Gastroesophageal sphincter (tissue), 4 donors: ENCODE measurements around the gene XRCC5. TPM values are rescaled to one million over a fixed set of nuclear protein-coding genes. Genes with fewer than 3 reads are reported as not detected.
"Not testable (repeated sequence)": the region's sequence is repeated elsewhere in the genome, so short reads cannot be mapped to it uniquely, and the experiment has no call there.

Experiments
- ATAC-seq: fragments of 150-250 bp; one replicate; pipeline ENCODE4 v1.9.1; 2016; ENCODE audit warnings: mild to moderate bottlenecking, moderate library complexity
- H3K27ac ChIP-seq, 4 donors: fragments of 200-600 bp; sonication (generic) in 3 of 4; 1 replicate in 3 of 4; 2 replicates in 1 of 4; pipeline ENCODE4 v1.5.1; 2016 to 2019
- H3K27me3 ChIP-seq: fragments of 200-600 bp; sonication (generic); one replicate; pipeline ENCODE4 v1.5.1; 2019
- H3K36me3 ChIP-seq, 2 donors: fragments of 200-600 bp; sonication (generic); one replicate each; pipeline ENCODE4 v1.5.1; 2019; ENCODE audit warnings: control low read depth in 1 of 2
- H3K4me1 ChIP-seq, 3 donors: fragments of 200-600 bp; sonication (generic); 1 replicate in 2 of 3; 2 replicates in 1 of 3; pipeline ENCODE4 v1.5.1; 2016 to 2019; ENCODE audit warnings: control low read depth in 2 of 3
- H3K4me3 ChIP-seq, 2 donors: fragments of 200-600 bp; sonication (generic); one replicate each; pipeline ENCODE4 v1.5.1; 2019; ENCODE audit warnings: mild to moderate bottlenecking in 1 of 2, moderate library complexity in 1 of 2
- H3K9me3 ChIP-seq, 3 donors: fragments of 200-600 bp; sonication (generic); one replicate each; pipeline ENCODE4 v1.5.1; 2017 to 2019; ENCODE audit warnings: control low read depth in 2 of 3
- CTCF ChIP-seq, 4 experiments: fragments of 200-600 bp in 2 of 4; fragments of 450-650 bp in 2 of 4; sonication (generic) in 1 of 4; IDR thresholded peaks; one replicate each; pipeline ENCODE4 v1.5.1; 2017 to 2019; ENCODE audit warnings: antibody characterized with exemption in 4 of 4, mild to moderate bottlenecking in 2 of 4, moderate library complexity in 2 of 4
- EP300 ChIP-seq: sonication (generic); formaldehyde crosslinking; IDR thresholded peaks from one replicate; pipeline ENCODE4 v1.6.1; 2017; ENCODE audit warnings: antibody characterized with exemption, mild to moderate bottlenecking
- POLR2A ChIP-seq, 2 donors: fragments of 450-650 bp; IDR thresholded peaks; one replicate each; pipeline ENCODE4 v1.6.1; 2017; ENCODE audit warnings: antibody characterized with exemption in 2 of 2, mild to moderate bottlenecking in 2 of 2, moderate library complexity in 1 of 2
- POLR2AphosphoS5 ChIP-seq: sonication (generic); formaldehyde crosslinking; IDR thresholded peaks from one replicate; pipeline ENCODE4 v1.6.1; 2017; ENCODE audit warnings: antibody characterized with exemption
- WGBS, 2 donors: methylation state at CpG; one replicate each; pipeline ENCODE4 v1.1.5; 2018; ENCODE audit warnings: low coverage in 1 of 2; 5-methylcytosine and 5-hydroxymethylcytosine counted together
- total RNA-seq, 4 donors: library from RNA; depleted of rRNA; stranded (reverse); fragments of >200 nt; gene quantifications; one replicate each; pipeline ENCODE4 v1.1.0, GENCODE V29; 2016

The XRCC5 gene
- total RNA-seq, 4 donors from 2014 or later = 143 to 190 (median 187) TPM

GRCh38 chr2:216206041-216206703, 97.0 kb downstream of the XRCC5 start:
- WGBS, 2 donors = 60 to 70% methylated on average over 2 of the region's 2 CpGs
- H3K9me3 ChIP-seq = no peaks in the 10 kb centered on the region
- ATAC-seq = no peak
- no peak overlapping the region for H3K4me3 ChIP-seq
- H3K36me3 ChIP-seq = peaks cover 17 to 82% of the 10 kb centered on the region in 2 donors
- no peak overlapping the region for H3K27ac ChIP-seq
- H3K27me3 ChIP-seq = no peaks in the 10 kb centered on the region
- no peaks in the 10 kb centered on the region for H3K4me1 ChIP-seq
- TF ChIP-seq CTCF (IDR thresholded peaks at IDR 0.05) = no peak
- no peak for TF ChIP-seq POLR2A (IDR thresholded peaks at IDR 0.05)
- TF ChIP-seq POLR2AphosphoS5 = no peak
- TF ChIP-seq EP300 = no peak

DNA sequence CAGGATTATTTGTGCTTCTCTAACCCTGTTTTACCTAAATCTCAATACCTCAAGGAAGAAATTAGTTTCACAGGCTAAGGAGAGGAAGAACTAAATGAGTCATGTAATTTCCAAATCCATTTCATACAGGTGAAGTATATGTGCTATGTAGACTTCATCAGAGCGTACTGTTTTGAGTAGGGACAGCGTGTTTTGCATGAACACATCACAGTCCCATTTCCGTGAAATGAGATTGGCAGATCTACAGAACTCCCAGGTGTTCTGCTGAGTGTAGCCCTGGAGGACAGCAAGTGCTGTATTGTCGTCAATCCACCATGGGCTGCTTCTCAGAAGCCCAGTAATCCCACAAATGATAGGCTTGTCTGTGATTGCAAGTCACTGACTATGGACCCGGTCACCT, 97.7 kb downstream of the XRCC5 start:
- TF ChIP-seq CTCF (IDR thresholded peaks at IDR 0.05) (no peak), POLR2A (IDR thresholded peaks at IDR 0.05) (no peak), EP300 (no peak), POLR2AphosphoS5 (no peak)
- H3K27ac ChIP-seq = no peak overlapping the region

GRCh38 chr2:216208661-216209060, 99.5 kb downstream of the XRCC5 start:
- ATAC-seq, H3K4me1 ChIP-seq, H3K27me3 ChIP-seq, H3K9me3 ChIP-seq, H3K27ac ChIP-seq, H3K4me3 ChIP-seq: not testable (repeated sequence)
- H3K36me3 ChIP-seq = peaks cover 13 to 58% of the 10 kb centered on the region in 2 donors
- WGBS, 2 donors = 95% methylated on average over 4 of the region's 8 CpGs; no CpG with 5 or more reads in 1 of the 2 donors

More for the DNA sequence above, 97.7 kb downstream of the XRCC5 start:
- WGBS, 2 donors = 90 to 100% methylated on average over 4 of the region's 5 CpGs
- H3K27me3 ChIP-seq = no peaks in the 10 kb centered on the region
- H3K4me1 ChIP-seq = no peaks in the 10 kb centered on the region
- no peak for ATAC-seq
- no peaks in the 10 kb centered on the region for H3K9me3 ChIP-seq
- H3K4me3 ChIP-seq = no peak overlapping the region
- peaks cover 13 to 76% of the 10 kb centered on the region in 2 donors for H3K36me3 ChIP-seq

DNA sequence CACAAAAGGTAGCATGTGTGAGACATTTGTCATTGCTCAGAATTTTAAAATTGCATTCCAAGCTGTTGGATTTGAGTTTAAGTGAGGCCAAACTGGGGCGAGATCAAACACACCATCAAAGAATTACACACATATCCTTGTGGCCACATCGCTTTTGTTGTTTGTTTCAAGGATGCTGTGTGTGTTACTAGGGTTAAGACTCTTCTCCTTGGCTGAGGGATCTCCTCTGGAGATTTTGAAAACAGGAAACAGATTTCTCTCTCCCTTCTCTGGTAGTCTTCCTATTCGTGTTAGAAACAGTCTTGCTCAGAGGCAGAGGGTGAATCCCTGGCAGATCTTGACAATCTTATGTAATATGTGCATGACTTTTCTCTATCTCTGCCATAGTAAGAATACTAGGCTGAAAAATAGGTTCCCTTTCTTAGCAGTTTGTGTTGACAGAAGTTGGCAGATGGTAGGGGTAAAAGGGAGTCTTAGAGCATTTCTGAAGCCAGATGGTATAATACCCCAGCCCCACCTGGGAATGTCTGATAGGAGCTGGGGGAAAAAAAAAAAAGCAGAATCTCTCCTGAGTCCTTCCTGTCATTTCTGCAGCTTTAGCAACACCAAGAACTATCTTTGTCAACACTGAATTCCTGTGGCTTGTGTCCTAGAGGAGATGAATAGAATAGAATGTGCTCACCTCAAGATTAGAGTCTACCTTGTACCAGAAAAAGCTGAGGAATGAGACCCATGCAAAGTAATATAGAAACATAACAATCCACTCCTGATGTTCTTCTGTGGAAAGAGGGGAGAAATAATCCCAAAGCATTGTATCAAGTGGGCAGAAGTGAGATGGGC, 101.8 kb downstream of the XRCC5 start:
- H3K9me3 ChIP-seq = no peaks in the 10 kb centered on the region
- TF ChIP-seq EP300 (no peak), POLR2A (IDR thresholded peaks at IDR 0.05) (no peak), CTCF (IDR thresholded peaks at IDR 0.05) (no peak), POLR2AphosphoS5 (no peak)
- H3K36me3 ChIP-seq = peaks cover 5 to 35% of the 10 kb centered on the region in 2 donors
- no peaks in the 10 kb centered on the region for H3K27me3 ChIP-seq
- H3K4me1 ChIP-seq = peaks cover 0 to 3% (median 0%) of the 10 kb centered on the region in 3 donors
- WGBS, 2 donors = 49 to 58% methylated on average over 3 of the region's 3 CpGs
- no peak overlapping the region for H3K4me3 ChIP-seq
- H3K27ac ChIP-seq = no peak overlapping the region
- ATAC-seq = peak; percentile 31

- no peak for ATAC-seq
- no peak for TF ChIP-seq POLR2A (IDR thresholded peaks at IDR 0.05)
- no peak for TF ChIP-seq CTCF (IDR thresholded peaks at IDR 0.05)
- no peak for TF ChIP-seq EP300
- TF ChIP-seq POLR2AphosphoS5 = no peak
- peaks cover 0 to 5% (median 0%) of the 10 kb centered on the region in 3 donors for H3K4me1 ChIP-seq
- WGBS, 2 donors = 94% methylated on average over 2 of the region's 2 CpGs; no CpG with 5 or more reads in 1 of the 2 donors
- H3K27ac ChIP-seq = no peak overlapping the region
- H3K27me3 ChIP-seq = no peaks in the 10 kb centered on the region
- H3K4me3 ChIP-seq = no peak overlapping the region
- peaks cover 0 to 27% of the 10 kb centered on the region in 2 donors for H3K36me3 ChIP-seq
- H3K9me3 ChIP-seq = no peaks in the 10 kb centered on the region
These were observed 102.5 kb downstream of the XRCC5 start for GRCh38 chr2:216211614-216212145.
